Activated naive CD8-positive, alpha-beta T cell treated with anti-CD3 and anti-CD28 coated beads, Interleukin-2, amount 50 U/mL, for 16 hours (primary cell): ENCODE measurements around the gene CST7.

Experiments
- DNase-seq: peaks from one replicate; pipeline ENCODE4 v3.0.0-alpha.2; 2020; ENCODE audit warnings: low read depth, low spot score

CST7 gene

DNA sequence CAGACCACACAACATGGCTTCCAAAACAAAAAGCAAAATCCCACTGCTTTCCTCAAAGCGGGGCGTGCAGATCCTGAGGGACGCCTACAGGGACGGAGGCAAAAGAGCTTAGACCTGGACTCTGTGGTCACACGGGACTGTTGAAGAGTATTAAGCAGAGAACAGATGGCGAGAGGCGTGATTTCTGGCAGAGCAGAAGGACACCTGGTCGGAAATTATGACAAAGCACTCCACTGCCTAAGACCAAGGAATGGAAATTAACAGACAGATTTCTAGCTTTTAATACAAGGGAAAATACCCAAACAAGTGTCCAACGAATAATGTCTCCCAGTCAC lies 15.4 kb downstream of the CST7 start:
- DNase-seq = no peak

DNA sequence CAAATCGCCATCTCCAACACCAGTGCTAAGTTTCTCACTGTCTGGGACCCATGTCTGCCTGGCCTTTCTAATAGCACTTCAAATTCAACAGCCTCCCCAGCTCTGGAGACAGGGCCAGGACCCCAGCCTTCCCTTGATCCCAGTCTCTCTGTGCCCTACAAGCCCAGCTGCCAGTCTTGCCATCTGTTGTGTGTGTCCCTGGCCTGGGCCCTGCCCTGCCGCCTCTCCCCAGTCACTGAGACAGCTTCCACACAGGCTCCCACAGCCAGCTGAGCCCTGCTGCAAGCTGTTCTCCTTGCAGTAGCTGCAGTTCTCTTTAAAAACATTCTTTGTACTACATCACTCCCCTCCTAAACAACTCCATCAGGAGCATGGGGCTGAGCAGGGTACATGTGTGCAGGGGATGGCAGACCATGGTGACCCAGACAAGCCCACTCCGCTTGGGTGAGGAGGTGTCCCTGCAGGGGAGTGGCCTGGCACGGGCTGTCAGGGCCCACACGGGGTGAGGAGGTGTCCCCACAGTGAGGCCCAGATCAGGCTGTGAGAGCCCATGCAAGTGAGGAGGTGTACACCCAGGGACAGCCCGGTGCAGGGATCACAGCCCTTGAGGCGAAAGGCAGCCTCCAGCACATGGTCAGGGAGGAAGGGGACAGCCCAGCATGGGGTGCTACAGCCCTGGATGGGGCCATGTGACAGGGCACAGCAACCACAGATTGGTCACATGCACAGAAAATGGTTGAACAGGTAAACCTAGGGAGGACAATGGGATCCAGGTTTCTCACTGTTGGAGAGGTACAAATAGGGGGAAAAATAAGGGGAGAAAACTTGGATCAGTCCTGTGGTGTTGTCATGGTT lies 16.2 kb downstream of the CST7 start:
- no peak for DNase-seq

DNA sequence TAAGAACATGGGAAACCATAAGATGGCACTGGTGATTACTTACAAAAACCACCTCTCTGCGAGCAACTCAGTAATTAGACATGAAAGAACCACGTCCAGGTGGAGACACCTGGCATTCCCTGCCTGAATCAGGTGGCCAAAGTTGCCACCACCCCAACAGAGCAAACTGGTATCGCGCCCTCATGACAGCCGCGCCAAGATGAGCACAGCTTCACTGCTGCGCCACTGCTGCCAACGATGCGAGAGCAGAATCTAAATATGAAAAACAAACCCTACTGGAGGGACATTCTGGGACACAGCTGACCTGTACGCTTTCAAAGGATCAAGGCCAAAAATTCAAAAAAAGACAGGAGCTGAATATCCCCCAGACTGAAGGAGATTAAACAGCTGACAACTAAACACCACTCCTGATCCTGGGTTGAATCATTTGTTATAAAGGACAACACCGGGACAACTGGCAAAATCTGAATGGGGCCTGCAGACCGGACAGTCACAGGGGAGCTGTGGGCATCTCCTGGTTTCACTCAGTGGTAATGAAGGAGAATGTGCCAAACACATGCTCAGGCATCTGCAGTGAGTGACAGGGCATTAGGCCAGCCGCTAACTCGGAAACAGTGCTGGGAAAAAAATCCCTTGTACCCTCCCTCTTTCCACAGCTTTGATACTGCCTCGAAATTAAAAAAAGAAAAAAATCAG lies 17.4 kb downstream of the CST7 start:
- no peak for DNase-seq

DNA sequence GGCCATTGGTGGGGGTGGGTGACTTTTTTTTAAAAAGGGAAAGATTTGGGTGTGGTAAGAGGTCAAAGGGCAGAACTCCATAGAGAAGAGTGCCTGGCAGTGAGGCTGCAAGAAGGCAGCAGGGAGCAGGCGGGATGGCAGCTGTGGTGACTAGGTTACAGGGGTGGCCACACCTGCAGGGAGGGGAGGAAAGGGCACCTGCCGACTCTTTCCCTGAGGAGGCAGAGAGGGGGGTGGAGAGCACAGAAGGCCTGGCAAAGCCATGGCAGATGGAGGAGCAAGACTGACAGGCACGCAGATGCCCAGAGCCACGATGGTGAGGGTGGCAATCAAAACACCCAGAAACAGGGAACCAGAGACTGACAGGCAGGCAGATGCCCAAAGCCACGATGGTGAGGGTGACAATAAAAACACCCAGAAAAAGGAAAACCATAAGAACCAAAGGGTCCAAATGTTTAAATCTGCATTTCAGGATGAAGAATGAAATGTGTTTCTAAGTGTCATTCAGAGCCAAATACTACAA lies 19.3 kb downstream of the CST7 start:
- no peak for DNase-seq

DNA sequence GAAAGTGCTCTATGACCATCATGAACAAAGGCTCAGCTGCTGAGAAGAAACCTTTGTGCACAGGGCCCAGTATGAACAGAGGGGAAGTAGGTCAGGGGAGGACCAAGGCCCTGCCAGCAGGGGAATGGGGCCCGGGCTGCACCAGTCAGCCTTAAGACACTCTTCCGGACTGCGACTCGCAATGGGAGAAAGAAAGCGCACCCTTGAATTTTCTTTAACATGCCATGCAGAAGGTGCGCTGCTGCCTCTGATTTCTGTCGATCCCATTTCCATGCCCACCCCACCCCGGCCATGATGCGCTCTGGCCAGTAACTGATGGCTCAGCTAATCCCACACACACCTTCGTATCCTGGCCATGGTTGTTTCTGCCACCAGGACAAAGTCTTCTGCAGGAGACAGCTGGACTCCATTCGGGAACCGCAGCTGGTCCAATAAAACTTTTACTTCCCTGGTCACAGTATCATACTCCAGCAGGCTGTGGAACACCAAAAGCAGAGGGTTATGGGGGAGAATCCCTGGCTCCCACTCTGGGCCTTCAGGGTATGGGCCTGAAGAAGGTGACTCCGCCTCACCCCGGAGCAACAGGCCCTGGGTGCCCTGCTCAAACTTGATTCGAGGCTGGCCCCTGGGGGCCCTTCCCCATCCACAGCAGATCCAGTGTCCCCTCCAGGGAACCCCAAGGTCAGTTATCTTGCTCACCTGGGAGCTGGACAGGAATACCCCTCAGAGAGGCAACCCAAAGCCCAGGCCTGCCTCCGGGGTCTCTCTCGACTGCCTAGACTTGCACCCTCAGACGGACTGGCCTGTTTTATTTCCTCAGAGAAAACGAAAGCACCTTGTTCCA lies 20.3 kb downstream of the CST7 start:
- no peak for DNase-seq

DNA sequence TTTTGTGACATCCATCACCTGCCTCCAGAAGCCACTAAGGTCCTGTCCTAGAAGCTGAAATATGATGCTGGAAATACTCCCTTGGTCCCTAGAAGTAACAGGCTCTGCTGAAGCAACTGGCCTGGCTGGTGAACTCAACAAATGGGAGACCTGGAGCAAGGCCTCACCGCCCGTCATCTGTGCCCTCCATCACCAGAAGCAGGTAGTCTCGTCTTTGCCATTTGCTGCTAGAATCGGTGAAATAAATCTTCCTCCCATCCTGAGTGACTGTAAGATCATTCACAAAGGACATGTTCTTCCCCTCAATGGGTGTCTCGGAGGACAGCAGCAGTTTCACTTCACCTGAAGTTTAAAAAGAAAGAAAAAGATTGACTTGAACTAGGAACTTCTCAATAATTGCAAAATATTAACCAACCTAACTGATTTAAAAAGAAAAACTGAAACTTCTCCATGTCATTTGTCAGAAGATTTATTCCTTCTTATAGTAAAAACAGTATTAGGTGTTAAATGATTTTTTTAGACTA lies 21.0 kb downstream of the CST7 start:
- no peak for DNase-seq

DNA sequence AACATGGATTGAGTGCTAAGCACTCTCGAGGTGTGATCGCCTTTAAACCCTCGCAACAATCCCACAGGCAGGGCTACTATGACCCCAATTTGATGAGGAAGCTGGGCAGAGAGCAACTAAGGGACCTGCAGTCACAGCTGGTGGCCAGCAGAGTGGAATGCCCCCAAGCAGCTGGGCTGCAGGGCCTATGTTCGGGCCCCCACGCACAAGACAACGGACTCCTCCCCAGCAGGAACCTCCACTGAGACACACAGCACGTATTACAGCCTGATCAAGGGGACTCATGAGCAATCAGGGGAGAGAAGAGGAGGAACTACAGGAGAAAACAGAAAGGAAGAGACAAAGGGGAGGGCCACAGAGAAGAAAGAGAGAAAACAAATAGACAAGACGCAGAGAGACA lies 21.7 kb downstream of the CST7 start:
- DNase-seq = no peak

DNA sequence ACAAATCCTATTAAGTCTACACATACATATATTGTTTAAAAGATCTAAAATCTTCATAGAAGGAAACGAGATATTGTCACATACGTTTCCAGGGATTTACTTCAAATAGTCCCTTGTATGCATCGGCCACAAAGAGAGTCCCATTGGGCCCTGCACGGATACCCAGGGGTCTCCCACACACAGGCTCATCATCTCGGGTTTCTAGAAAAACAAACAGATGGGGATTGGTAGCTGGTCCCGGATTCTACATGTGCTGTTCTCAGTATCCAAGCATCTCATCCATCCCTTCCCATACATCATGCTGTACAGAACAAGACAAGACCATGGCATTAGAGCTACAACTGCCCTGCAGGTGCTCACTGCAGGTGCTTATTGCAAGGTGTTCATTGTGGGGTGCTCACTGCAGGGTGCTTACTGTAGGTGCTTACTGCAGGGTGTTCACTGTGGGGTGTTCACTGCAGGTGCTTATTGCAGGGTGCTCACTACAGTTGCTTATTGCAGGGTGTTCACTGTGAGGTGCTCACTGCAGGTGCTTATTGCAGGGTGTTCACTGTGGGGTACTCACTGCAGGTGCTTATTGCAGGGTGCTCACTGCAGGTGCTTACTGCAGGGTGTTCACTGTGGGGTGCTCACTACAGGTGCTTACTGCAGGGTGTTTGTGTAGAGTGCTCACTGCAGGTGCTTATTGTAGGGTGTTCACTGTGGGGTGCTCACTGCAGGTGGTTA lies 22.5 kb downstream of the CST7 start:
- DNase-seq = no peak

DNA sequence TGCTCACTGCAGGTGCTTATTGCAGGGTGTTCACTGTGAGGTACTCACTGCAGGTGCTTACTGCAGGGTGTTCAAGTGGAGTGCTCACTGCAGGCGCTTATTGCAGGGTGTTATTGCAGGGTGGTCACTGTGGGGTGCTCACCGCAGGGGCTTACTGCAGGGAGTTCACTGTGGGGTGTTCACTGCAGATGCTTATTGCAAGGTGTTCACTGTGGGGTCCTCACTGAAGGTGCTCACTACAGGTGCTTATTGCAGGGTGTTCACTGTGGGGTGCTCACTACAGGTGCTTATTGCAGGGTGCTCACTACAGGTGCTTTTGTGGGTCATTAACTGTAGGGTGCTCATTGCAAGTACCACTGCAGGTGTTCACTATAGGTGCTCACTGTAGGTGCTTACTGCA lies 23.3 kb downstream of the CST7 start:
- no peak for DNase-seq

DNA sequence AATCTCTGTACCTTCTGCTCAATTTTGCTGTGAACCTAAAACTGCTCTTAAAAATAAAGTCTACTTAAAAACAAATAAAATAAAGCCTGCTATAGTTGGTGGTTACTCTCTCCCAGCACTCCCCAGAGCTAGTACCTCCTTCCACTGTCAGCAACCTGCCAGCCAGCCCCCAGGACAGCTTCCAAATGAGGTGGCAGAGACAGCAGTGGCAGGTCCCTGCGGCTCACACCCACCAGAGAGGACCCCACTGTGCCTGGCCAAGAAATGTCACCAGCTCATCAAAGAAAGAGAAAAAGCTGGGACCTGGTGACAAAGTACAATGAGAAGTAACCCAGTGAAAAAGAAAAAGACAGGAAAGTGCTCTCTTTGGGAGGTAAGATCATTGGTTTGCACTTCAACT lies 28.3 kb downstream of the CST7 start:
- DNase-seq = no peak

DNA sequence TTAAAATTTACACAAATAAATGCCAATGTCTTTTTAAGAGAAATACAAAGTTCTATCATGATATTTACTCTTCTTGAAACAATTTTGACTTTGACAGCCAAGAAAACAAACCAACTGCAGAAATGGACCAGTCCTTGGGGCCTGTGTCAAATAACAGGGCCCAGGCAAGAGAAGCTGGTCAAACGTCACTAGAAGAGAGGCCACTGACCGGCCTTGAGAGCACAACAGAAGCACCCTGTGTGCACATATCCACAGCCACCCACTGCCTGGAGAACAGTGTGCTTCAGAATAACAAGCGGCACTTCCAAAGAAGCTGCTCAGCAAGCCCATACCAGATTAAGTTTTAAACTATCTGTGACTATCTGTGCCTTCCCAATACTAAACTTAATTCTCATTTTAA lies 28.7 kb downstream of the CST7 start:
- DNase-seq = no peak

DNA sequence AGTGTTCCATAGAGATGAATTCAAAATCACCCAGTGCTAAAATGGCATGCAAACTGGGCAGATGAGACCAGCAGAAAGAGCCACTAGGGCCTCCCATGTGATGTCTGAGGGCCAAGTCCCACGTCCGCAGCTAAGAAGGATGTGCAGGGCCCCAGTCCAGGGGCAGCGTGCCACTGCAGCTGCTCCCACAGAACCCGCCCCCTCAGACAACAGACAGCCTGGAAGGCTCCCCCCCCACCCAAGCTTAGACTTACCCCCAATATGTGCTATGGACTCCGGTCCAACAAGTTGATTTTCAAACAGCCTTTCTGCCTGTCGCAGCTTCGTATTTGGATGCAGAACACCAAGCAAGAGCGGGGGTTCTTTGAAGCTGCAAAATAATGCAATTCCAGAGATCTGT lies 29.4 kb downstream of the CST7 start:
- no peak for DNase-seq

DNA sequence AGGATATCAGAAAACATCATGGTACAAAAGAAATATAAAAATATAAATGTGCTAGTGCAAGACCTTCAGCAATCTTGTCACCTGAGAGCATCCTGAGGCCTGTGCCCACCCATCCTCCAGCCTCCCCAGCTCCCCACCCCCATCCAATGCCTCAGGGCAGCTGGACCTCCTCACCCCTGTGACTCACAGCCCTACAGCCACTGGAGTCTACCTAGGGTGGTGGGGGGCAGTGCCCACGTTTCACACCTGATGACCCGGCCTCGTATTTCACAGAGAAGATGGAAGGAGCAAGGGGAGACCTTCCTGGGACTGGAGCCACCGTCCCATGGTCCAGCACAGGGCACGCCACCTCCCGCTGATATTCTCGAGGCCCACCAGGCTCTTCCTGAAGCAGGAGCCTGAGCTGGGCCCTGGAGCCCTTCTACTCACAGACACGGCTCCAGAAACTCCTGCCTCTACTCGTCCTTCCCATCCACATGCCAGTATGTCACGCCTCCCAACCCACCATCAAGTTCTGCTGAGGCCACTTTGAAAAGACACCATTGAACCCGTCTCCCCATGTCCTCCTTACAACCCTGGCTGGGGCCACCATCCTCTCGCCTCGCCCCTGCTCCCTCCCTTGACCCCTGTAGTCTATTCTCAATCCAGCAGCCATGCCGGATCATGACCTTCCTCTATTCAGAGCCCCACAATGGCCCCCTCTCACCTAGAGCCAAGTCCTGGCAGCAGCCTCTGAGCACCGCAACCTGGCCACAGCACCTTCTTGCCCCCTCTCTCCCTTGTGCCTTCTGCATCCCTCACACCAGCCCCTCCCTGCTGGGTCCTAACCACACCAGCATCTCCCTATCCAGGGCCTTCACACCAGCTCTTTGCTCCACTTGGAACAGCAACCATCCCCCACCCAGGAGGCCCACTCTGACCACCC lies 30.2 kb downstream of the CST7 start:
- no peak for DNase-seq

DNA sequence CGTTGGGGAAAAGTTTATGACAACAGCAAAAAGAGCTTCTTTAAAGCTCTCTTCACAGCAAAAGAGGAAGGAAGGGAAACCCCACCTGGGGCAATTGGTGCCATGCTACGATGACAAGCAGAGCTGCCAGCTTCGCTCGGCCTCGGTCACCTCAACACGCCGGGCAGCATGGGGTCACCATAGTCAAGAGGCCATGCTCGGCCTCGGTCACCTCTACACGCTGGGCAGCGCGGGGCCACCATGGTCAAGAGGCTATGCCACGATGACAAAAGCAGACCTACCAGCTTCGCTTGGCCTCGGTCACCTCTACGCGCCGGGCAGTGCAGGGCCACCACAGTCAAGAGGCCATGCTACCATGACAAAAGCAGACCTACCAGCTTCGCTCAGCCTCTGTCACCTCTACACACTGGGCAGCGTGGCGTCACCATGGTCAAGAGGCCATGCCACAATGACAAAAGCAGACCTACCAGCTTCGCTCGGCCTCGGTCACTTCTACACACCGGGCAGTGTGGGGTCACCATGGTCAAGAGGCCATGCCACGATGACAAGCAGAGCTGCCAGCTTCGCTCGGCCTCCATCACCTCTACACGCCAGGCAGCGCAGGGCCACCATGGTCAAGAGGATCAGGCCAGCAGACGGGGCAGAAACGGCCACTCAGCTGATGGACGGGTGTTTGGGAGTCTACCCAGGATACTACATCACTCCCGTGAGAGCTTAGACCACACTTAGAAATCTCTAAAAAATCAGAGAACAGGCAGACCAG lies 31.4 kb downstream of the CST7 start:
- DNase-seq = no peak

DNA sequence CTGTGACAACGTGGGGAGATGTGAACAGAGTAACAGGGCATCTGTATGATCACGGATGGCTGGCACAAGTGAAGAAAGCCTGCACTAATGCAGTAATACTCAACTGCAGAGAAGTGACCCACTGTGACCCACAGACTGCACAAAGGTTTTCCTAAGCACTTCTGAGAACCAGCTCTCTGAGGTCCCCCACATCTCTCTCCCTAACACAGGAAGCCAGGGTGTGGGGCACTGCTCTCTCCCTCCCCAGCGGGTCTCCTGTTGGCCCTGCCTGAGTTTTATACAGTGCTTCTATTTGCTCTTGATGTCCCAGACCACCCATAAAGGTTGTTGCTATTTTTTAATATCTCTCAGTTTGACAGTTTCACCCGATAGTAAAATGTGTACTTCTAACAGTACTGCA lies 32.2 kb downstream of the CST7 start:
- no peak for DNase-seq

DNA sequence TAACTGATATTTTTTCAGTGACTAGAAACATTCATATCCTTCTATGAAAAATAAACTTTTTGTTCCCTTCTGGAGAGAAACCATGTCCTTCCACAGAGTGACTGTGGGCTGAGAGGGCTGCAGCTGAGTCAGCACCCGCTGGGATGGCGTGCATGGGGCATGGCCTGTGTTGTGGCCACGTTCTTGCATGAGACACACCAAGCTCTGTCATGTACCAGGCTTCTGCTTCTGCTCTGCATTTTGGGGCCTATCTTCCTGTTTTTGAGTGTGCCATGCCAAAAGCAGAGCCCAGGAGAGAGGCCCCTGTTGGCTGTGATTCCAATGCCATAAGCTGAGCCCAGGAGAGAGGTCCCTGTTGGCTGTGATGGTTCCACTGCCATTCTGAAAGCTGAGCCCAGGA lies 32.7 kb downstream of the CST7 start:
- no peak for DNase-seq

DNA sequence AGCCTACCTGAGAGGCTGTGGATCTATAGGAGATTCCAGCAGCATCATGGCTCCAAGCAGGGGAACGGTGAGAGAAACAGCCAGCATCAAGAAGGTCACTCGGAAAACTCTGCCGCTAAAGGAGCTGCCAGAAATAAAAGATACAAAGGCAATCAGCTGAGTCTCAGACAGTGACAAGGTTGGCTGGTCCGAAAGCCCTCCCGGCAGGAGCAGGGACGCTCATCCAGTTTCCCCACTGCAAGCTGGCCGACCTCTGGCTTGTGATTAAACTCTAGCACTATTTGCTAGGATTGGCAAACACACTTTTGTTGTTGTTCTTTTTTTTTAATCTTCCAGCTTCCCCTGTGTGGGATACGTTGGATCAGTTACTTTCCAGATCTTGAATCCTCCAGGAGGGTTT lies 34.8 kb downstream of the CST7 start:
- no peak for DNase-seq

DNA sequence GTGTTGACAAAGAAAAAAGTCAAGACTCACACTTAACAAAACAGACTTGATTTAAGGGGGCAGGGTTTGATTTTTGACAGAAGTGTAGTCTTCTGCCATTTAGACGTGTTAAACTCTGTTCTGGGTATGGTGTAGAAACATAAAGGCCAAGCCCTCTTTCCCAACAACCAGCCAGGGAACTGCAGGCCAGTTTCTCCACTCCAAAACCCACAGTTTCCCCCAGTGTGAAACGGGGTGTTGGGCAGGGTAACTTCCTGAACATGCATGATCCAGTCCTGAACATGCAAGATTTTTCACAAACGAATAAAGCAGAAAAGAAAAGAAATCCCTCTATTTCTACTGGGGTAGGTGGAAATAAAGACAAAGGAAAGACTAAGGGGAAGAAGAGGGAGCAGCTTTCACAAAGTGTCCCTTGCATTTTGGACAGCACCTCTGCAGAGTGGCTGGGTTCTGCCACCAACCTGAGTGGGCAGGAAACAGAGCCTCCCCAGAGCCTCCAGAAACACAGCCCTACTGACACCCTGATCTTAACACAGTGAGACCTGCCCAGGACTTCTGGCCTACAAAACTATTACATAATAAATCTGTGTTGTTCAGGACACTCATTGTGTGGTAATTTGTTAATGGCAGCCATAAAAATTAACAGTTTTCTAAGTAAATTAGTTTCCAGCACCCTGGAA lies 36.0 kb downstream of the CST7 start:
- no peak for DNase-seq

DNA sequence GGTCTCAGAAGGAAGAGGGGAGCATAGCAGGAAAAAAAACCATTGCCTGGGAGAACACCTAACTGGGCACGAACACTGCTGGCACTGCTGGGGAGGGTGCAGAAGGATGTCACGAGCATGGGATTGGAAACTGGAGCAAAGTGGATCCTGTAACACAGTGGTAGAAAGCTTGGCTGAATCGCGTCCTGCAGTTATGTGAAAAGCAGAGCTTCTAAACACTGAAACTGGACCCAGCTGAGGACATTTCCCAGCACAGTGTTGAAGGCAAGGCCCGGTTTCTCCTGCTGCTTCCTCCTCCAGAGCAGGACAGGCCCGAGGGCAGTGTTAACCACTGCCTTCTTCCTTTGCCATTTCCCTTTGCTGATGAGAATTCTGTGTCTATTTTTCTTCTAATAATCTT lies 36.7 kb downstream of the CST7 start:
- no peak for DNase-seq
